WTC11 (cell line): Measurements from ENCODE around the gene ARVCF. TPM values are rescaled to one million over a fixed set of nuclear protein-coding genes. Genes with fewer than 3 reads are reported as not detected.

Experiments used
- ATAC-seq: fragments of 200-7000 bp; cut with Tn5 transposase; 2 replicates; pipeline ENCODE4 v1.10.0; 2021; ENCODE audit warnings: mild to moderate bottlenecking, moderate library complexity
- CTCF ChIA-PET: fragments of 300-600 bp; sonication (Branson Sonifier 250); formaldehyde crosslinking; loops from one replicate; lab custom pipeline; 2021; ENCODE audit warnings: antibody characterized with exemption; lab: Charles Lee
- POLR2A ChIA-PET: fragments of 350-600 bp; sonication (Branson Sonifier 250); formaldehyde crosslinking; loops from one replicate; lab custom pipeline; 2021; ENCODE audit warnings: antibody characterized with exemption; lab: Charles Lee
- DNase-seq: peaks from one replicate; pipeline ENCODE4 v3.0.0; 2021; ENCODE audit warnings: low spot score
- H3K27ac Mint-ChIP-seq: 2 replicates; pipeline ENCODE4 v1.8.0; 2021; ENCODE audit warnings: mixed read lengths
- H3K27me3 Mint-ChIP-seq: 2 replicates; pipeline ENCODE4 v1.8.0; 2021; ENCODE audit warnings: low read depth, mild to moderate bottlenecking, moderate library complexity, mixed read lengths
- H3K36me3 Mint-ChIP-seq: 2 replicates; pipeline ENCODE4 v1.8.0; 2021; ENCODE audit warnings: mixed read lengths
- H3K4me1 Mint-ChIP-seq: 2 replicates; pipeline ENCODE4 v1.8.0; 2022; ENCODE audit warnings: mixed read lengths
- H3K4me3 Mint-ChIP-seq: 2 replicates; pipeline ENCODE4 v1.8.0; 2021; ENCODE audit warnings: mild to moderate bottlenecking, moderate library complexity, mixed read lengths
- H3K9me3 Mint-ChIP-seq: 2 replicates; pipeline ENCODE4 v1.8.0; 2021; ENCODE audit warnings: mixed read lengths
- TEAD4 ChIP-seq: sonication (generic); formaldehyde crosslinking; IDR thresholded peaks from 2 replicates; pipeline ENCODE4 v1.8.0; 2022; ENCODE audit warnings: mild to moderate bottlenecking, missing genetic modification reagents
- ZNF219 ChIP-seq: sonication (generic); formaldehyde crosslinking; IDR thresholded peaks from 2 replicates; pipeline ENCODE4 v1.8.0; 2023; ENCODE audit warnings: missing genetic modification reagents, mild to moderate bottlenecking, borderline replicate concordance
- total RNA-seq: library from RNA; stranded (reverse); gene quantifications from 3 replicates; pipeline ENCODE4 v1.2.3, GENCODE V29; 2021
- TF ChIP-seq, protein P1 (sequence below): sonication (generic); formaldehyde crosslinking; IDR thresholded peaks from 2 replicates; pipeline ENCODE4 v1.8.0; 2022; ENCODE audit warnings: mild to moderate bottlenecking, missing genetic modification reagents
- TF ChIP-seq, protein P2 (sequence below): fragments of 250-450 bp; sonication (Bioruptor Pico); IDR thresholded peaks from 2 replicates; pipeline ENCODE4 v1.9.0; 2021; ENCODE audit warnings: mild to moderate bottlenecking
- TF ChIP-seq, protein P3 (sequence below): sonication (generic); formaldehyde crosslinking; IDR thresholded peaks from 2 replicates; pipeline ENCODE4 v1.8.0; 2022; ENCODE audit warnings: mild to moderate bottlenecking, missing genetic modification reagents
- TF ChIP-seq, protein P4 (sequence below): sonication (generic); formaldehyde crosslinking; IDR thresholded peaks from 2 replicates; pipeline ENCODE4 v1.8.1; 2022; ENCODE audit warnings: low read depth, mild to moderate bottlenecking, moderate library complexity, missing genetic modification reagents, borderline replicate concordance
- TF ChIP-seq, protein P5 (sequence below): sonication (generic); formaldehyde crosslinking; IDR thresholded peaks from 2 replicates; pipeline ENCODE4 v1.8.1; 2022; ENCODE audit warnings: low read depth, missing genetic modification reagents, borderline replicate concordance
- TF ChIP-seq, protein P6 (sequence below): fragments of 250-450 bp; sonication (Bioruptor Pico); IDR thresholded peaks from 2 replicates; pipeline ENCODE4 v1.9.0; 2021; ENCODE audit warnings: mild to moderate bottlenecking, borderline replicate concordance
- TF ChIP-seq, protein P7 (sequence below): fragments of 250-450 bp; sonication (Bioruptor Pico); conservative IDR thresholded peaks from 2 replicates; pipeline ENCODE4 v1.9.0; 2021; ENCODE audit warnings: mild to moderate bottlenecking

The ARVCF gene
- total RNA-seq, 1 experiment from 2014 or later, result 65.4 TPM

DNA sequence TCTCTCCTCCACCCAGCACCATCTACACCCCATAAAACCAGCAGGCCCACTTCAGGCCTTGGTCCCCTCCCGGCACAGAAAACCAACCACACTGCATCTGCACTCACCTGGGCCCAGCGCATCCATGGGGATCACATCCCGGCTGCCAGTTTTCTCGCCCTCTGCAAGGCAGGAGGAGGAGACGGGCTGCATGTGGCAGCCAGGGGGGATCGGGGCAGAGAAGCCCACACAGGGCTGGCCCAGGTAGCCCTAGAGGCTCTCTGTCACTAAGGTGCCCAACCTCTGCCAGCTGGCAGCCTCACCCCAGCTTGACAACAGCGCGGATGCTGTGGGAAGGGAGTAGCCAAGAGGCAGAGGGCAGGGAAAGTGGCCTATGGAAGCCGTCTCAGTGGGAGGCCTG is 44.4 kb downstream of the ARVCF start:
- H3K4me3 Mint-ChIP-seq, result no peak overlapping the region
- H3K27ac Mint-ChIP-seq, result no peak overlapping the region; the same call in 1 of the 2 replicates

More for the DNA sequence above, 44.4 kb downstream of the ARVCF start:
- no peak for DNase-seq
- no peak for ATAC-seq
- H3K9me3 Mint-ChIP-seq, result no peaks in the 10 kb centered on the region
- H3K27me3 Mint-ChIP-seq, result no peaks in the 10 kb centered on the region
- no peak for TF ChIP-seq TEAD4 (CRISPR knock-in tag)
- TF ChIP-seq, protein P1, sequence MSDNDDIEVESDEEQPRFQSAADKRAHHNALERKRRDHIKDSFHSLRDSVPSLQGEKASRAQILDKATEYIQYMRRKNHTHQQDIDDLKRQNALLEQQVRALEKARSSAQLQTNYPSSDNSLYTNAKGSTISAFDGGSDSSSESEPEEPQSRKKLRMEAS, result no peak
- TF ChIP-seq, protein P2, sequence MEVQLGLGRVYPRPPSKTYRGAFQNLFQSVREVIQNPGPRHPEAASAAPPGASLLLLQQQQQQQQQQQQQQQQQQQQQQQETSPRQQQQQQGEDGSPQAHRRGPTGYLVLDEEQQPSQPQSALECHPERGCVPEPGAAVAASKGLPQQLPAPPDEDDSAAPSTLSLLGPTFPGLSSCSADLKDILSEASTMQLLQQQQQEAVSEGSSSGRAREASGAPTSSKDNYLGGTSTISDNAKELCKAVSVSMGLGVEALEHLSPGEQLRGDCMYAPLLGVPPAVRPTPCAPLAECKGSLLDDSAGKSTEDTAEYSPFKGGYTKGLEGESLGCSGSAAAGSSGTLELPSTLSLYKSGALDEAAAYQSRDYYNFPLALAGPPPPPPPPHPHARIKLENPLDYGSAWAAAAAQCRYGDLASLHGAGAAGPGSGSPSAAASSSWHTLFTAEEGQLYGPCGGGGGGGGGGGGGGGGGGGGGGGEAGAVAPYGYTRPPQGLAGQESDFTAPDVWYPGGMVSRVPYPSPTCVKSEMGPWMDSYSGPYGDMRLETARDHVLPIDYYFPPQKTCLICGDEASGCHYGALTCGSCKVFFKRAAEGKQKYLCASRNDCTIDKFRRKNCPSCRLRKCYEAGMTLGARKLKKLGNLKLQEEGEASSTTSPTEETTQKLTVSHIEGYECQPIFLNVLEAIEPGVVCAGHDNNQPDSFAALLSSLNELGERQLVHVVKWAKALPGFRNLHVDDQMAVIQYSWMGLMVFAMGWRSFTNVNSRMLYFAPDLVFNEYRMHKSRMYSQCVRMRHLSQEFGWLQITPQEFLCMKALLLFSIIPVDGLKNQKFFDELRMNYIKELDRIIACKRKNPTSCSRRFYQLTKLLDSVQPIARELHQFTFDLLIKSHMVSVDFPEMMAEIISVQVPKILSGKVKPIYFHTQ (CRISPR knock-in tag), result no peak
- TF ChIP-seq, protein P3, sequence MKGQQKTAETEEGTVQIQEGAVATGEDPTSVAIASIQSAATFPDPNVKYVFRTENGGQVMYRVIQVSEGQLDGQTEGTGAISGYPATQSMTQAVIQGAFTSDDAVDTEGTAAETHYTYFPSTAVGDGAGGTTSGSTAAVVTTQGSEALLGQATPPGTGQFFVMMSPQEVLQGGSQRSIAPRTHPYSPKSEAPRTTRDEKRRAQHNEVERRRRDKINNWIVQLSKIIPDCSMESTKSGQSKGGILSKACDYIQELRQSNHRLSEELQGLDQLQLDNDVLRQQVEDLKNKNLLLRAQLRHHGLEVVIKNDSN (CRISPR knock-in tag), result no peak
- TF ChIP-seq, protein P4, sequence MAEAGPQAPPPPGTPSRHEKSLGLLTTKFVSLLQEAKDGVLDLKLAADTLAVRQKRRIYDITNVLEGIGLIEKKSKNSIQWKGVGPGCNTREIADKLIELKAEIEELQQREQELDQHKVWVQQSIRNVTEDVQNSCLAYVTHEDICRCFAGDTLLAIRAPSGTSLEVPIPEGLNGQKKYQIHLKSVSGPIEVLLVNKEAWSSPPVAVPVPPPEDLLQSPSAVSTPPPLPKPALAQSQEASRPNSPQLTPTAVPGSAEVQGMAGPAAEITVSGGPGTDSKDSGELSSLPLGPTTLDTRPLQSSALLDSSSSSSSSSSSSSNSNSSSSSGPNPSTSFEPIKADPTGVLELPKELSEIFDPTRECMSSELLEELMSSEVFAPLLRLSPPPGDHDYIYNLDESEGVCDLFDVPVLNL (CRISPR knock-in tag), result no peak
- no peak for TF ChIP-seq ZNF219 (CRISPR knock-in tag)
- TF ChIP-seq, protein P5, sequence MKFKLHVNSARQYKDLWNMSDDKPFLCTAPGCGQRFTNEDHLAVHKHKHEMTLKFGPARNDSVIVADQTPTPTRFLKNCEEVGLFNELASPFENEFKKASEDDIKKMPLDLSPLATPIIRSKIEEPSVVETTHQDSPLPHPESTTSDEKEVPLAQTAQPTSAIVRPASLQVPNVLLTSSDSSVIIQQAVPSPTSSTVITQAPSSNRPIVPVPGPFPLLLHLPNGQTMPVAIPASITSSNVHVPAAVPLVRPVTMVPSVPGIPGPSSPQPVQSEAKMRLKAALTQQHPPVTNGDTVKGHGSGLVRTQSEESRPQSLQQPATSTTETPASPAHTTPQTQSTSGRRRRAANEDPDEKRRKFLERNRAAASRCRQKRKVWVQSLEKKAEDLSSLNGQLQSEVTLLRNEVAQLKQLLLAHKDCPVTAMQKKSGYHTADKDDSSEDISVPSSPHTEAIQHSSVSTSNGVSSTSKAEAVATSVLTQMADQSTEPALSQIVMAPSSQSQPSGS (CRISPR knock-in tag), result no peak
- TF ChIP-seq, protein P6, sequence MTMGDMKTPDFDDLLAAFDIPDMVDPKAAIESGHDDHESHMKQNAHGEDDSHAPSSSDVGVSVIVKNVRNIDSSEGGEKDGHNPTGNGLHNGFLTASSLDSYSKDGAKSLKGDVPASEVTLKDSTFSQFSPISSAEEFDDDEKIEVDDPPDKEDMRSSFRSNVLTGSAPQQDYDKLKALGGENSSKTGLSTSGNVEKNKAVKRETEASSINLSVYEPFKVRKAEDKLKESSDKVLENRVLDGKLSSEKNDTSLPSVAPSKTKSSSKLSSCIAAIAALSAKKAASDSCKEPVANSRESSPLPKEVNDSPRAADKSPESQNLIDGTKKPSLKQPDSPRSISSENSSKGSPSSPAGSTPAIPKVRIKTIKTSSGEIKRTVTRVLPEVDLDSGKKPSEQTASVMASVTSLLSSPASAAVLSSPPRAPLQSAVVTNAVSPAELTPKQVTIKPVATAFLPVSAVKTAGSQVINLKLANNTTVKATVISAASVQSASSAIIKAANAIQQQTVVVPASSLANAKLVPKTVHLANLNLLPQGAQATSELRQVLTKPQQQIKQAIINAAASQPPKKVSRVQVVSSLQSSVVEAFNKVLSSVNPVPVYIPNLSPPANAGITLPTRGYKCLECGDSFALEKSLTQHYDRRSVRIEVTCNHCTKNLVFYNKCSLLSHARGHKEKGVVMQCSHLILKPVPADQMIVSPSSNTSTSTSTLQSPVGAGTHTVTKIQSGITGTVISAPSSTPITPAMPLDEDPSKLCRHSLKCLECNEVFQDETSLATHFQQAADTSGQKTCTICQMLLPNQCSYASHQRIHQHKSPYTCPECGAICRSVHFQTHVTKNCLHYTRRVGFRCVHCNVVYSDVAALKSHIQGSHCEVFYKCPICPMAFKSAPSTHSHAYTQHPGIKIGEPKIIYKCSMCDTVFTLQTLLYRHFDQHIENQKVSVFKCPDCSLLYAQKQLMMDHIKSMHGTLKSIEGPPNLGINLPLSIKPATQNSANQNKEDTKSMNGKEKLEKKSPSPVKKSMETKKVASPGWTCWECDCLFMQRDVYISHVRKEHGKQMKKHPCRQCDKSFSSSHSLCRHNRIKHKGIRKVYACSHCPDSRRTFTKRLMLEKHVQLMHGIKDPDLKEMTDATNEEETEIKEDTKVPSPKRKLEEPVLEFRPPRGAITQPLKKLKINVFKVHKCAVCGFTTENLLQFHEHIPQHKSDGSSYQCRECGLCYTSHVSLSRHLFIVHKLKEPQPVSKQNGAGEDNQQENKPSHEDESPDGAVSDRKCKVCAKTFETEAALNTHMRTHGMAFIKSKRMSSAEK (CRISPR knock-in tag), result no peak
- TF ChIP-seq, protein P7, sequence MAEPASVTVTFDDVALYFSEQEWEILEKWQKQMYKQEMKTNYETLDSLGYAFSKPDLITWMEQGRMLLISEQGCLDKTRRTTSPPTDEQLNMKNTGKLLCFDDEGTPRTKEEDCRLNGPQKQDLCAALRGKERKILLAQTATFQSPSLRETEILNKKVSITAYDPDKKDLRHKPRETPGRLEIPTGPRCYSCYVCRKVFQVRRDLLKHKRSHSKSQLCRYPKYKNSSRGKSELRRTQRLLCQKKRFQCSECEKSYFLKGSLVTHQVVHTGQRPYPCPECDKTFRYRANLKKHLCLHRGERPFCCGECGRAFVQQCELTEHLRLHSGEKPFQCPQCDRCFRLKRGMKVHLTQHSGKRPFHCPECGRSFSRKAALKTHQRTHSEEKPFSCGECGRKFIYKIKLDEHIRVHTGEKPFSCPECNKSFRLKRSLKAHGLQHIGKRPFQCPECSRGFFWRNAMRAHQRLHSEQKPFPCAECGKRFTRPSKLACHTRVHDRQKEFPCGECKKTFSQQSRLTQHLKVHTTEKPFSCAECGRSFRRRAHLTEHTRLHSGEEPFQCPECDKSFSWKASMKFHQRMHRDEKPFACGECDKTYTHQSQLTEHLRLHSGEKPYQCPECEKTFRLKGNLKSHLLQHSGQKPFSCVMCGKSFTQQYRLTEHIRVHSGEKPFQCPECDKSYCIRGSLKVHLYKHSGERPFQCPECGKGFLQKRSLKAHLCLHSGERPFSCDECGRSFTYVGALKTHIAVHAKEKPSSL (CRISPR knock-in tag), result no peak
- H3K4me1 Mint-ChIP-seq, result peaks cover 19% of the 10 kb centered on the region
- ChIA-PET POLR2A (no interaction called here), CTCF (interaction anchor here (0.6 to 8.4 kb wide), 6 partner anchors 10 to 553 kb away, joined by 3 to 181 read pairs (median 4); no protein-coding TSS in a partner anchor)
- H3K36me3 Mint-ChIP-seq, result peaks cover 15% of the 10 kb centered on the region
